HEK293T (cell line): Measurements from ENCODE around the gene CACNA1F.

Experiments used
- CTCF ChIA-PET: fragments of 350-600 bp; formaldehyde crosslinking; extraction: SDS; loops from one replicate; lab custom pipeline; 2021; ENCODE audit warnings: antibody characterized with exemption, inconsistent platforms; lab: Yijun Ruan, JAX
- POLR2A ChIA-PET: fragments of 350-600 bp; formaldehyde crosslinking; extraction: SDS; loops from one replicate; lab custom pipeline; 2020; ENCODE audit warnings: antibody characterized with exemption, inconsistent platforms; lab: Yijun Ruan, JAX
- DNase-seq: peaks from one replicate; pipeline ENCODE4 v3.0.0; 2012; ENCODE audit warnings: mixed read lengths; ENCODE audit errors: extremely low spot score
- ARNT ChIP-seq: fragments of 450-650 bp; IDR thresholded peaks from 2 replicates; pipeline ENCODE4 v1.6.1; 2017; ENCODE audit warnings: mild to moderate bottlenecking
- BHLHE40 ChIP-seq: fragments of 450-650 bp; IDR thresholded peaks from 2 replicates; pipeline ENCODE4 v1.6.1; 2016; ENCODE audit warnings: mild to moderate bottlenecking, moderate library complexity, borderline replicate concordance
- CTBP1 ChIP-seq: fragments of 450-650 bp; IDR thresholded peaks from 2 replicates; pipeline ENCODE4 v1.6.1; 2016; ENCODE audit warnings: borderline replicate concordance
- ELF4 ChIP-seq: fragments of 450-650 bp; IDR thresholded peaks from 2 replicates; pipeline ENCODE4 v1.6.1; 2017; ENCODE audit warnings: antibody characterized with exemption
- FOXA1 ChIP-seq: fragments of 450-650 bp; IDR thresholded peaks from 2 replicates; pipeline ENCODE4 v1.6.1; 2016; ENCODE audit warnings: mild to moderate bottlenecking
- FOXK2 ChIP-seq: fragments of 450-650 bp; IDR thresholded peaks from 2 replicates; pipeline ENCODE4 v1.6.1; 2016; ENCODE audit warnings: mild to moderate bottlenecking
- FOXM1 ChIP-seq: fragments of 450-650 bp; IDR thresholded peaks from 2 replicates; pipeline ENCODE4 v1.6.1; 2017; ENCODE audit warnings: mild to moderate bottlenecking, borderline replicate concordance
- HDGF ChIP-seq: fragments of 450-650 bp; IDR thresholded peaks from 2 replicates; pipeline ENCODE4 v1.6.1; 2017; ENCODE audit warnings: antibody characterized with exemption, borderline replicate concordance
- L3MBTL2 ChIP-seq: fragments of 450-650 bp; conservative IDR thresholded peaks from 2 replicates; pipeline ENCODE4 v1.6.1; 2016; ENCODE audit warnings: mild to moderate bottlenecking
- LEF1 ChIP-seq: fragments of 450-650 bp; IDR thresholded peaks from 2 replicates; pipeline ENCODE4 v1.6.1; 2017; ENCODE audit warnings: mild to moderate bottlenecking, borderline replicate concordance
- NFRKB ChIP-seq: fragments of 450-650 bp; IDR thresholded peaks from 2 replicates; pipeline ENCODE4 v1.6.1; 2016; ENCODE audit warnings: mild to moderate bottlenecking, moderate library complexity
- SP1 ChIP-seq: fragments of 450-650 bp; IDR thresholded peaks from 2 replicates; pipeline ENCODE4 v1.6.1; 2017
- SUZ12 ChIP-seq: fragments of 450-650 bp; IDR thresholded peaks from 2 replicates; pipeline ENCODE4 v1.6.1; 2016; ENCODE audit warnings: mild to moderate bottlenecking
- TARDBP ChIP-seq: fragments of 450-650 bp; IDR thresholded peaks from 2 replicates; pipeline ENCODE4 v1.6.1; 2016
- ZNF384 ChIP-seq: fragments of 450-650 bp; IDR thresholded peaks from 2 replicates; pipeline ENCODE4 v1.6.1; 2016
- TF ChIP-seq, protein P1 (sequence below): fragments of 450-650 bp; IDR thresholded peaks from 2 replicates; pipeline ENCODE4 v1.6.1; 2016

Gene CACNA1F

DNA sequence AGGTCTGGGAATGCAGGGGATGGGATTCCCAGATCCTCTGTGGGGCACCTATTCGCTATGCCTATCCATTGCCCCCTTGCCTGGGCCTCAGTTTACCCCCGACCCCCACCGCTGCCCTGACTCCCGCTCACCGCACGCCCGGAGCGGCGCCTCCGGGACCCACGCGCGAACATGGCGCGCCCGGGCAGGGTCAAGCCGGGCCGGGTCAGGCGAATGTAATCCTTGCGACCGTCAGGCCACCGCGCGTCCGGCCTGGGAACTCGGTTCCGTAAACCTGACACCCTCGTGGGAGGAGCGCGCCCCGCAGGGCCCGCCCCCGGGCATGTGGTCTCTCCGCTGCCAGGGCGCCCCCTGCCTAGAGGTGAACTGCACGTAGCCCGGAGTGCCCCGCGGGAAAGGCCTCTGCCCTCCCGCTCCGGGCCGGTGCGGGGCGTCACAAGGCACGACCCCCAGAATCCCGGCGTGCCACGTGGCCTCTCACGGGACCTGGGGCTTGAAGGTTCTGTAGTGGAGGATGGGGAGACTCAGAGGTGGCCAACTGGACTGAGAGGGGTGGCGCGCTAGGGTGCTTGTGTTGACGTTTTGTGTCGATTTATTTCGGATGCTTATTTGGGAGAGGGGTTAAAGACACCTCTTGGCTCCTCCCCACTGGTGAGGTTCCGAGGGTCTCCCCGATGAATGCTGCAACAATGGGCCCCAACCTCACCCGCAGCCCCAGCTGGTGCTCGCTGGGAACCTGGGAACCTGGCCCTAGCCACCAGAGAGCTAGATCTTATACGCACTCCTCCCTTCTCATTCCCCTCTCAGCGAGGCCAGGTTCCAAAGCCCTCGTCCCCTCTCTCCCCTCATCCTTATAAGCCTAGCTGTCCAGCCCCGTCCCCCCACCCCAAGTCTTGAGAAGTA is 46.8 kb downstream of the CACNA1F start, which contains the start of gene PRICKLE3:
PRICKLE3 (minus strand) TSS at position 249 of the 903 bp plus-strand sequence; CDS start at position 173, 76 bp downstream.
- TF ChIP-seq HDGF = no peak
- no peak for TF ChIP-seq TARDBP
- no peak for TF ChIP-seq ELF4
- TF ChIP-seq L3MBTL2 = peak; percentile 78
- TF ChIP-seq ZNF384 = no peak
- DNase-seq = peak; percentile 55
- POLR2A ChIA-PET = interaction anchor here (0.5 to 1.2 kb wide), 3 partner anchors 21 to 42 kb away, joined by 3 to 4 read pairs (median 3); no protein-coding TSS in a partner anchor
- CTCF ChIA-PET = no interaction called here

DNA sequence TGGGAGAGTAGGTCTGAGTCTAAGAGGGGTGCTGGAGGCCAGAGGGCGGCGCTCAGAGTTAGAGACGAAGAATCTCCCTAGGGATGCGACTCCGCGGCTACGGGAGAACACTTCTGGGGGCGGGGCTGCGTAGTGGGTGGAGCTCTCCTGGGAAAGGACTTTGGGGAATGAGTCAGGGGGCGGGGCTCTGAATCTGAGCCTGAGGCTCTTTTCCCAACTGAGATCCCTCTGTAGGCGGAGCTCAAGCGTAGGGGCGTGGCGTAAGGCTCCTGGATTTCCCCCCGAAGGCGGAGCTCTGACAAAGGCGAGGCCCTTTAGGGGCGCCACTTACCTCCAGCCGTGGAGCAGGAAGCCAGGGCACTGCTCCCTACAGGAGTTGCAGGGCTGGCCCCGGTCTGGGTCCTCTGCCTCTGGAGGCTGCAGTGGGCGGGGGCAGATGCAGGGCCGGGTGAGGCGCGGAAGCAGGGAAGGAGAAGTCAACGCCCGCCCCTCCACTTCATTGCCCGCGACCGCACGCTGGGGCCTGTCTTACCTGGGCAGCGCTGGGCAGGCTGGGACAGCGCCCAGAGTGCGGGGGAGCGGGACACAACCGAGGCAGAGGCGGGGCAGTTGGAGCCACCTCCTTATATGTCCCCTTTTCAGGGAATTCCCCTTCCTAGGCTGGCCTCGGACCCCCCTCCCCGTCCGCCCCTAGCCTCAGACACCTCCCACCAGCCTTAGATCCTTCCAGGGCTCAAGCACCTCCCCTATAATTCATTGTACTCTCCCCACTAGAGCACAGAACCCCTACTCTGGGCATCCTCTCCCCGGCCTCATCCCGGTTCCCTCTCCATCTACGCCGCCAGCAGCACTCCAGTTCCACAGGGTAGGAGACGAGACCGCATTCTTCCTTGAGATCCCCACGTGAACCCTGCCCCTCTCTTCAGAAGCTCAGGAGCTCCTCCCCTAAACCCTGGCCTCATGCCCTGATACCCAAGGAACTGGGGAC is 48.6 kb downstream of the CACNA1F start:
- TF ChIP-seq BHLHE40 (no peak), LEF1 (no peak), FOXK2 (no peak), FOXM1 (no peak), SUZ12 (no peak), ZNF384 (no peak), NFRKB (no peak), ARNT (no peak)
- TF ChIP-seq, protein P1, sequence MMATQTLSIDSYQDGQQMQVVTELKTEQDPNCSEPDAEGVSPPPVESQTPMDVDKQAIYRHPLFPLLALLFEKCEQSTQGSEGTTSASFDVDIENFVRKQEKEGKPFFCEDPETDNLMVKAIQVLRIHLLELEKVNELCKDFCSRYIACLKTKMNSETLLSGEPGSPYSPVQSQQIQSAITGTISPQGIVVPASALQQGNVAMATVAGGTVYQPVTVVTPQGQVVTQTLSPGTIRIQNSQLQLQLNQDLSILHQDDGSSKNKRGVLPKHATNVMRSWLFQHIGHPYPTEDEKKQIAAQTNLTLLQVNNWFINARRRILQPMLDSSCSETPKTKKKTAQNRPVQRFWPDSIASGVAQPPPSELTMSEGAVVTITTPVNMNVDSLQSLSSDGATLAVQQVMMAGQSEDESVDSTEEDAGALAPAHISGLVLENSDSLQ = no peak
- ChIA-PET CTCF (interaction anchor here (1.0 kb wide), 1 partner anchor 8 kb away, joined by 3 read pairs; no protein-coding TSS in a partner anchor), POLR2A (interaction anchor here (1.0 to 1.7 kb wide), 4 partner anchors 12 to 84 kb away, joined by 3 to 11 read pairs (median 4); no protein-coding TSS in a partner anchor)
- peak; percentile 81 for DNase-seq

DNA sequence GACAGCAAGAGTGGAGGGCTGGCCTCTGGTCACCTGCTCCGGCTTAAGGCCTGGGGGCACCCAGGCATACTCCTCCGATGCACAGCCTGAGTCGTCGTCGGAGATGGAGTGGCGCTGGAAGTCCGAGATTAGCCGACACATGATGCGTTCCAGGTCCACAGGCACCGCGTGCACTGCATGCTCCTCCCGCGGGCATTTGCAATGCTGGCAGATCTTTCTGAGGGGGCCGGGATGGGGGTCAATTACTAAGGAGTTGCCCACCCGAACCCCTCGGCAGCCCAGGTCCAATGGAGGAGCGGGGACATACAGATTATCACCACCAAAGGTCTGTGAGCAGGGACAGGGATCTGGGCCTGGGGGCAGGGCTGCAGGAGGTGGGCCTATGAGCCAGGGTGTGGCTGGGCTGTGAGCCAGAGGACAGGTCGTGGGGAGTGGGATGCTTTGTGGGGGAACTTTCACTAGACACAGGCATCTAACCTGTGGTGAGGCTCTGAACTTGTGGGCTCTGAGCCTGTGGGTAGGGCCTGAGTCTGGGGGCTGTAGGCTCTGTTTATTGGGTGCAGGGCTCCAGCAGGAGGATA is 49.3 kb downstream of the CACNA1F start:
- POLR2A ChIA-PET = interaction anchor here (1.0 to 1.7 kb wide), 4 partner anchors 11 to 85 kb away, joined by 3 to 11 read pairs (median 4); no protein-coding TSS in a partner anchor
- TF ChIP-seq LEF1 (no peak), ARNT (no peak), SP1 (no peak), L3MBTL2 (no peak), FOXA1 (no peak), NFRKB (no peak), ZNF384 (no peak), HDGF (no peak), FOXK2 (no peak), FOXM1 (no peak)
- no peak for DNase-seq
- CTCF ChIA-PET = interaction anchor here (1.0 kb wide), 1 partner anchor 9 kb away, joined by 3 read pairs; no protein-coding TSS in a partner anchor

DNA sequence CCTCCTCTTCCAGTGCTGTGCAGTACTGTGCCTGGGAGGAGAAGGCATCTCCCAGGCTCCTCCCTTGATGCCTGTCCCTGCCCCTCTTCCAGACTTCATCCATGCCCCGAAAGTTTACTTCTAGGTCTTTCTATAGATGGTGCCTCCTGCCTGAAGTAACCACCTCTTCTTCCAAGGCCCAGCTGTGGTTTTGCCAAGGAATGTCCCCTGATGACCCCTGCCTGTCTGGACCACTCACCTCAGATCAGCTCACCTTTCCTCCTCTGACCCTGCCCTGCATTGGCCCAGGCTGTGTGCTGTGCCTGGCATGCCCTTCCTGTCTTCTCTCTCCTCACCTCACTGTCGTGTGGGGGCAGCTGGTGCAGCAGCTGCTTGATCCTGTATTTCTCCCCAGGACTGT is 53.8 kb downstream of the CACNA1F start:
- TF ChIP-seq BHLHE40 (no peak), TARDBP (no peak), L3MBTL2 (no peak), ARNT (no peak), CTBP1 (no peak), FOXA1 (no peak), ZNF384 (no peak), LEF1 (no peak), SUZ12 (no peak), FOXK2 (no peak)
- TF ChIP-seq, protein P1 = no peak
- DNase-seq = no peak
- ChIA-PET POLR2A (interaction anchor here (1.3 kb wide), 1 partner anchor 90 kb away, joined by 4 read pairs; the partner anchor contains the start of gene PPP1R3F), CTCF (no interaction called here)

DNA sequence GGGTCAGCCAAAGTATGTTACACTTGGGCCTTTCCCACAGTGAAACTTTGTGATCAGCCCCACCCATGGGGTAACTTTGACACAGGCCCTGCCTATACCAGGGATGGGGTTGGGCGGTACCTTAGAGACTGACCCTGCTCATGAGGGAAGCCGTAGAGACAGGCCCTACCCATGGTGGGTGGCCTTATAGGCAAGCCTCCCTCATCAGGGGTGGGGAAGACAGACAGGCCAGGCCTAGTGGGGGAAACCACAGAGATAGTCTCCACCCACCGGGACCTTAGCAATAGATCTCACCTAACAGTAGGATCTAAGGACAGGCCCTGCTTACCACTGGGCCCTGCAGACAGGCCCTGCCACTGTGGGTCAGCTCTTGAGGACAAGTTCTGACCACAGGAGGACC is 54.6 kb downstream of the CACNA1F start:
- POLR2A ChIA-PET = interaction anchor here (1.3 kb wide), 1 partner anchor 91 kb away, joined by 4 read pairs; the partner anchor contains the start of gene PPP1R3F
- CTCF ChIA-PET = no interaction called here
- TF ChIP-seq L3MBTL2 = no peak
- TF ChIP-seq, protein P1 = no peak
- TF ChIP-seq TARDBP = no peak
- no peak for TF ChIP-seq ELF4
- TF ChIP-seq SP1 = no peak
- no peak for TF ChIP-seq FOXK2

More for the DNA sequence above, 54.6 kb downstream of the CACNA1F start:
- DNase-seq = no peak
